ENCODE data around the gene IQCK. TPM values are rescaled to one million over a fixed set of nuclear protein-coding genes. Genes with fewer than 3 reads are reported as not detected.

Gene IQCK
- total RNA-seq, 6 donors from 2014 or later = 9.3 to 50.3 (median 18.3) TPM

GRCh38 chr16:19769239-19769638 lies 51.2 kb downstream of the IQCK start:
- TF ChIP-seq CTCF (IDR thresholded peaks at IDR 0.05) (no peak), EP300 (IDR thresholded peaks at IDR 0.05) (no peak), POLR2AphosphoS5 (IDR thresholded peaks at IDR 0.05) (no peak), POLR2A (IDR thresholded peaks at IDR 0.05) (no peak)
- Histone ChIP-seq H3K9me3 (no peaks in the 10 kb centered on the region), H3K36me3 (no peaks in the 10 kb centered on the region), H3K27ac (no peak overlapping the region), H3K4me1 (peaks cover 0 to 12% (median 6%) of the 10 kb centered on the region in 4 donors), H3K27me3 (no peaks in the 10 kb centered on the region), H3K4me3 (no peak overlapping the region)
- WGBS, 2 donors = 89 to 95% methylated on average over 4 of the region's 4 CpGs
- ATAC-seq (ENCODE audit: low FRiP score in 2 of 2) (no peak), DNase-seq (no peak)

DNA sequence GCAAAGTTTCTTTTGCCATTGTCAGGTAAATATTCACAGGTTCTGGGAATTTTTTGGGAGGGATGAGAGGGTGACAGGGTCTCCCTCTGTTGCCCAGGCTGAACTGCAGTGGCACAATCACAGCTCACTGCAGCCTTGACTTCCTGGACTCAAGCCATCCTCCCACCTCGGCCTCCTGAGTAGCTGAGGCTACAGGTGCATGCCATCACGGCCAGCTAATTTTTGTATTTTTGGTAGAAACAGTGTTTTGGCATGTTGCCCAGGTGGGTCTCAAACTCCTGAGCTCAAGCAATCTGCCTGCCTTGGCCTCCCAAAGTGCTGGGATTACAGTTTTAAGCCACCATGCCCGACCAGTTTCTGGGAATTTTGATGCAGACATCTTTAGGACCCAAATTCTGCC lies 53.0 kb downstream of the IQCK start:
- no peak for TF ChIP-seq POLR2A (IDR thresholded peaks at IDR 0.05)
- no peak for TF ChIP-seq POLR2AphosphoS5 (IDR thresholded peaks at IDR 0.05)
- TF ChIP-seq EP300 (IDR thresholded peaks at IDR 0.05) = no peak
- TF ChIP-seq CTCF (IDR thresholded peaks at IDR 0.05) = no peak
- Histone ChIP-seq H3K4me3 (no peak overlapping the region), H3K27me3 (no peaks in the 10 kb centered on the region), H3K27ac (no peak overlapping the region), H3K4me1 (peaks cover 0 to 6% (median 5%) of the 10 kb centered on the region in 4 donors), H3K9me3 (no peaks in the 10 kb centered on the region), H3K36me3 (no peaks in the 10 kb centered on the region)
- WGBS, 2 donors = 80 to 81% methylated on average over 3 of the region's 3 CpGs
- DNase-seq (no peak), ATAC-seq (ENCODE audit: low FRiP score in 2 of 2) (no peak)

DNA sequence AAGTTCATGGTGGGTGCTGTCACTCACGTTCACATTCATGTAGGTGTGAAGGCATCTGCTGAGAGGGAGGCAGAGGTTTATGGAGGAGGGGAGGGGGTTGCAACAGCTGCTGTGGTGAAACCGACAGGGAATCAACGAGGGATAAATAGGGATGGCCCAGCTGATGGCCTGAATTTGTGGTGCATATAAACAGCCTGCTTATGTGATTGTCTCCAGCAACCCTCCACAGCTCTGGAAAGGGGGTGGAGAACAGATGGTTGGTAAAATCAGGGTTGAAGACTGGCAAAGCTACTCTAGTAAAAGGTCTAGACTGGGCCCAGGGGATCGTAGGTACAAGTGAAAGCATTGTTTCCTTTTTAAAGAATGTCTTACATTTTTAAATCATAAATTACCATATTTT lies 53.7 kb downstream of the IQCK start:
- Histone ChIP-seq H3K9me3 (no peaks in the 10 kb centered on the region), H3K36me3 (no peaks in the 10 kb centered on the region), H3K4me1 (no peaks in the 10 kb centered on the region), H3K4me3 (no peak overlapping the region), H3K27me3 (no peaks in the 10 kb centered on the region), H3K27ac (no peak overlapping the region)
- 55 to 61% methylated on average over 4 of the region's 4 CpGs for whole genome bisulfite sequencing, 2 donors
- ATAC-seq (ENCODE audit: low FRiP score in 2 of 2) (no peak), DNase-seq (no peak)
- TF ChIP-seq CTCF (IDR thresholded peaks at IDR 0.05) (no peak), EP300 (IDR thresholded peaks at IDR 0.05) (no peak), POLR2A (IDR thresholded peaks at IDR 0.05) (no peak), POLR2AphosphoS5 (IDR thresholded peaks at IDR 0.05) (no peak)

GRCh38 chr16:19774024-19774423 lies 56.0 kb downstream of the IQCK start:
- H3K4me3 ChIP-seq = no peak overlapping the region
- ATAC-seq (ENCODE audit: low FRiP score in 2 of 2) (no peak), DNase-seq (no peak)
- no peaks in the 10 kb centered on the region for H3K4me1 ChIP-seq
- no peaks in the 10 kb centered on the region for H3K36me3 ChIP-seq
- TF ChIP-seq POLR2AphosphoS5 (IDR thresholded peaks at IDR 0.05) (no peak), CTCF (IDR thresholded peaks at IDR 0.05) (no peak), EP300 (IDR thresholded peaks at IDR 0.05) (no peak), POLR2A (IDR thresholded peaks at IDR 0.05) (no peak)
- no peaks in the 10 kb centered on the region for H3K9me3 ChIP-seq
- no peaks in the 10 kb centered on the region for H3K27me3 ChIP-seq
- WGBS, 2 donors = 73% methylated on average over 2 of the region's 2 CpGs
- H3K27ac ChIP-seq = no peak overlapping the region

DNA sequence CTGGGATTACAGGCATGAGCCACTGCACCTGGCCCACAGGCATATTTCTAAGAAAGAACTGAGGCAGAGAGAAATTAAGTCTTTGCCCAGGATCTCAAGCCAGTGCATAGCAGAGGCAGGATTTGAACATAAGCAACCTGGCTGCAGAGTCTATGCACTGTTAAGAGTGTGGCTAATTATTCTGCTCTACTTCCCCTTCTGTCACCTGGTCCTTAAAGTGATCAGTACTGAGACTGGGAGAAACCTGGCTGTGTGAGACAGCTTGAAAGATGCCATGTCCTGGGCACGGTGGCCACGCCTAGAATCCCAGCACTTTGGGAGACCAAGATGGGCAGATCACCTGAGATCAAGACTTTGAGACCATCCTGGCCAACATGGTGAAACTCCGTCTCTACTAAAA lies 58.1 kb downstream of the IQCK start:
- Histone ChIP-seq H3K27me3 (no peaks in the 10 kb centered on the region), H3K36me3 (no peaks in the 10 kb centered on the region), H3K4me1 (no peaks in the 10 kb centered on the region), H3K9me3 (no peaks in the 10 kb centered on the region), H3K4me3 (no peak overlapping the region), H3K27ac (no peak overlapping the region)
- WGBS, 2 donors = 91 to 95% methylated on average over 3 of the region's 3 CpGs
- no peak for ATAC-seq (ENCODE audit: low FRiP score in 2 of 2)
- TF ChIP-seq POLR2AphosphoS5 (IDR thresholded peaks at IDR 0.05) (no peak), POLR2A (IDR thresholded peaks at IDR 0.05) (no peak), CTCF (IDR thresholded peaks at IDR 0.05) (no peak), EP300 (IDR thresholded peaks at IDR 0.05) (no peak)
- no peak for DNase-seq

All from upper lobe of left lung (tissue), 6 donors.